HEK293 (cell line): ENCODE data around the gene DIO3.

Experiments used
- CTCF ChIP-seq: fragments of 450-650 bp; formaldehyde crosslinking; IDR thresholded peaks from 2 replicates; pipeline ENCODE4 v1.5.1; 2016; ENCODE audit warnings: missing biosample characterization, missing genetic modification characterization
- ELK4 ChIP-seq: IDR thresholded peaks from 2 replicates; pipeline ENCODE4 v1.6.1; 2011; ENCODE audit warnings: mild to moderate bottlenecking, low read depth, low read length, borderline replicate concordance
- RBAK ChIP-seq: fragments of 450-650 bp; formaldehyde crosslinking; IDR thresholded peaks from 2 replicates; pipeline ENCODE4 v1.5.1; 2016; ENCODE audit warnings: missing biosample characterization, missing genetic modification characterization
- ZBTB21 ChIP-seq: fragments of 450-650 bp; formaldehyde crosslinking; IDR thresholded peaks from 2 replicates; pipeline ENCODE4 v1.5.1; 2017; ENCODE audit warnings: missing biosample characterization, missing genetic modification characterization
- ZBTB26 ChIP-seq: fragments of 450-650 bp; formaldehyde crosslinking; optimal IDR thresholded peaks from 2 replicates; pipeline ENCODE3; 2016; ENCODE audit warnings: missing biosample characterization, mild to moderate bottlenecking, missing genetic modification characterization
- ZBTB7A ChIP-seq: fragments of 450-650 bp; formaldehyde crosslinking; IDR thresholded peaks from 2 replicates; pipeline ENCODE4 v1.5.1; 2016; ENCODE audit warnings: low read depth, missing biosample characterization, missing genetic modification characterization
- ZBTB8A ChIP-seq: fragments of 450-650 bp; formaldehyde crosslinking; IDR thresholded peaks from 2 replicates; pipeline ENCODE4 v1.5.1; 2016; ENCODE audit warnings: missing biosample characterization, missing genetic modification characterization
- ZNF248 ChIP-seq: fragments of 450-650 bp; formaldehyde crosslinking; IDR thresholded peaks from 2 replicates; pipeline ENCODE4 v1.5.1; 2017; ENCODE audit warnings: missing biosample characterization, missing genetic modification characterization
- ZNF423 ChIP-seq: fragments of 450-650 bp; formaldehyde crosslinking; IDR thresholded peaks from 2 replicates; pipeline ENCODE4 v1.5.1; 2016; ENCODE audit warnings: missing biosample characterization, missing genetic modification characterization
- ZNF518A ChIP-seq: fragments of 450-650 bp; formaldehyde crosslinking; conservative IDR thresholded peaks from 2 replicates; pipeline ENCODE4 v1.5.1; 2016; ENCODE audit warnings: low read depth, missing biosample characterization, missing genetic modification characterization
- ZNF521 ChIP-seq: fragments of 450-650 bp; formaldehyde crosslinking; IDR thresholded peaks from 2 replicates; pipeline ENCODE4 v1.5.1; 2017; ENCODE audit warnings: missing biosample characterization, mild to moderate bottlenecking, missing genetic modification characterization
- ZNF658 ChIP-seq: fragments of 450-650 bp; formaldehyde crosslinking; IDR thresholded peaks from 2 replicates; pipeline ENCODE4; 2016; ENCODE audit warnings: missing biosample characterization, missing genetic modification characterization
- ZNF692 ChIP-seq: fragments of 450-650 bp; formaldehyde crosslinking; IDR thresholded peaks from 2 replicates; pipeline ENCODE4 v1.5.1; 2016; ENCODE audit warnings: missing biosample characterization, missing genetic modification characterization

GRCh38 chr14:101598571-101599233 lies 37.4 kb downstream of the DIO3 start:
- TF ChIP-seq ZNF658 (tag by site-specific recombination) = no peak
- no peak for TF ChIP-seq CTCF (tag by site-specific recombination)
- no peak for TF ChIP-seq RBAK (tag by site-specific recombination)
- TF ChIP-seq ZNF692 (tag by site-specific recombination) = no peak
- TF ChIP-seq ZBTB7A (tag by site-specific recombination) = no peak
- TF ChIP-seq ZBTB21 = no peak
- no peak for TF ChIP-seq ZBTB26 (tag by site-specific recombination)
- no peak for TF ChIP-seq ZNF423
- no peak for TF ChIP-seq ZNF521 (tag by site-specific recombination)
- TF ChIP-seq ELK4 = no peak
- no peak for TF ChIP-seq ZNF518A
- TF ChIP-seq ZBTB8A (tag by site-specific recombination) = no peak
- no peak for TF ChIP-seq ZNF248 (tag by site-specific recombination)
